Measurements from ENCODE around the gene TFEC.
"Not testable (repeated sequence)": the region's sequence is repeated elsewhere in the genome, so short reads cannot be mapped to it uniquely, and the experiment has no call there.

TFEC gene

GRCh38 chr7:116030651-116031276, at the start of gene TFEC:
TSS of gene TFEC (minus strand) at chr7:116030763. CDS start at chr7:115984441, 46,322 bp downstream.
- no peak for DNase-seq (ENCODE audit: low spot score)

- DNase-seq (ENCODE audit: low spot score): no peak
Observed at GRCh38 chr7:116075351-116076145, 45.0 kb upstream of the TFEC start.

- no peak for DNase-seq (ENCODE audit: low spot score)
Observed at GRCh38 chr7:116071629-116072028, 41.1 kb upstream of the TFEC start.

GRCh38 chr7:116064179-116064578, 33.6 kb upstream of the TFEC start:
- DNase-seq (ENCODE audit: low spot score): no peak

- no peak for DNase-seq (ENCODE audit: low spot score)
Observed at GRCh38 chr7:116062666-116063065, 32.1 kb upstream of the TFEC start.

- no peak for DNase-seq (ENCODE audit: low spot score)
Observed at GRCh38 chr7:116052006-116052405, 21.4 kb upstream of the TFEC start.

- DNase-seq (ENCODE audit: low spot score): not testable (repeated sequence)
Observed at GRCh38 chr7:116047261-116047660, 16.7 kb upstream of the TFEC start.

GRCh38 chr7:116045532-116045931, 15.0 kb upstream of the TFEC start:
- no peak for DNase-seq (ENCODE audit: low spot score)

- DNase-seq (ENCODE audit: low spot score): no peak
Observed at GRCh38 chr7:116041615-116042014, 11.1 kb upstream of the TFEC start.

- DNase-seq (ENCODE audit: low spot score): no peak
Observed at GRCh38 chr7:116037401-116037800, 6.8 kb upstream of the TFEC start.

- no peak for DNase-seq (ENCODE audit: low spot score)
Observed at GRCh38 chr7:116034411-116034810, 3.8 kb upstream of the TFEC start.

- no peak for DNase-seq (ENCODE audit: low spot score)
Observed at GRCh38 chr7:116032886-116033285, 2.3 kb upstream of the TFEC start.

GRCh38 chr7:116028787-116029186, 1.8 kb downstream of the TFEC start:
- DNase-seq (ENCODE audit: low spot score): no peak

- DNase-seq (ENCODE audit: low spot score): no peak
Observed at GRCh38 chr7:116027786-116028185, 2.8 kb downstream of the TFEC start.

- no peak for DNase-seq (ENCODE audit: low spot score)
Observed at GRCh38 chr7:116024826-116025809, 5.4 kb downstream of the TFEC start.

- DNase-seq (ENCODE audit: low spot score): no peak
Observed at GRCh38 chr7:116021237-116021636, 9.3 kb downstream of the TFEC start.

- DNase-seq (ENCODE audit: low spot score): no peak
Observed at GRCh38 chr7:116018731-116019130, 11.8 kb downstream of the TFEC start.

GRCh38 chr7:116013675-116014074, 16.9 kb downstream of the TFEC start:
- DNase-seq (ENCODE audit: low spot score): no peak

GRCh38 chr7:116011584-116011983, 19.0 kb downstream of the TFEC start:
- no peak for DNase-seq (ENCODE audit: low spot score)

GRCh38 chr7:116004762-116005161, 25.8 kb downstream of the TFEC start:
- DNase-seq (ENCODE audit: low spot score): not testable (repeated sequence)

GRCh38 chr7:115997221-115997620, 33.3 kb downstream of the TFEC start:
- DNase-seq (ENCODE audit: low spot score): no peak

- no peak for DNase-seq (ENCODE audit: low spot score)
Observed at GRCh38 chr7:115995701-115996100, 34.9 kb downstream of the TFEC start.
